Spinal cord (tissue), 10 donors: Measurements from ENCODE around the gene IL1RAPL1. TPM values are rescaled to one million over a fixed set of nuclear protein-coding genes. Genes with fewer than 3 reads are reported as not detected.

Experiments
- DNase-seq, 6 donors: peaks; one replicate each; pipeline versions ENCODE4 v3.0.0 to v3.0.0-alpha.2; 2013 to 2015; ENCODE audit warnings: low spot score in 6 of 6, low read depth in 4 of 6
- H3K27ac ChIP-seq: one replicate; pipeline ENCODE4 v1.5.1; 2013; ENCODE audit warnings: low read depth, low read length, control low read depth
- H3K27me3 ChIP-seq: one replicate; pipeline ENCODE4 v1.6.1; 2013; ENCODE audit warnings: low read length; ENCODE audit not compliant: control insufficient read depth, insufficient read depth
- H3K36me3 ChIP-seq: one replicate; pipeline ENCODE4 v1.6.1; 2013; ENCODE audit warnings: low read length; ENCODE audit not compliant: control insufficient read depth, insufficient read depth
- H3K4me1 ChIP-seq: one replicate; pipeline ENCODE4 v1.6.1; 2013; ENCODE audit warnings: low read length; ENCODE audit not compliant: control insufficient read depth, insufficient read depth
- H3K4me3 ChIP-seq: one replicate; pipeline ENCODE4 v1.5.1; 2013; ENCODE audit warnings: low read depth, low read length, control low read depth
- H3K9me3 ChIP-seq: one replicate; pipeline ENCODE4 v1.6.1; 2013; ENCODE audit warnings: low read length; ENCODE audit not compliant: control insufficient read depth, insufficient read depth
- WGBS: methylation state at CpG from one replicate; pipeline ENCODE4 v1.1.5; 2013; ENCODE audit warnings: missing lambda C conversion rate; ENCODE audit not compliant: insufficient coverage; 5-methylcytosine and 5-hydroxymethylcytosine counted together
- polyA plus RNA-seq, 2 donors: library from polyadenylated mRNA; unstranded; fragments of 120-200 nt; gene quantifications; one replicate each; pipeline ENCODE4 v1.2.1, GENCODE V29; 2013; ENCODE audit not compliant: insufficient read length in 2 of 2
- total RNA-seq, 2 donors: library from RNA; depleted of rRNA in 1 of 2; stranded (reverse); fragments of 120-200 nt in 1 of 2; fragments of >200 nt in 1 of 2; gene quantifications; one replicate each; pipeline versions ENCODE4 v1.2.3 to v1.2.4, GENCODE V29; 2013 to 2014
- donor health status: healthy.

Gene IL1RAPL1
- total and polyA plus RNA-seq, 4 donors = 2.3 to 24.5 (median 7.0) TPM

GRCh38 chrX:28960063-28960462, 372.8 kb downstream of the IL1RAPL1 start:
- no CpG with 5 or more reads among the region's 4 CpGs for WGBS
- Histone ChIP-seq H3K36me3 (no peaks in the 10 kb centered on the region), H3K9me3 (no peaks in the 10 kb centered on the region), H3K27ac (no peak overlapping the region), H3K4me1 (no peaks in the 10 kb centered on the region), H3K4me3 (no peak overlapping the region), H3K27me3 (no peaks in the 10 kb centered on the region)
- DNase-seq = no peak

DNA sequence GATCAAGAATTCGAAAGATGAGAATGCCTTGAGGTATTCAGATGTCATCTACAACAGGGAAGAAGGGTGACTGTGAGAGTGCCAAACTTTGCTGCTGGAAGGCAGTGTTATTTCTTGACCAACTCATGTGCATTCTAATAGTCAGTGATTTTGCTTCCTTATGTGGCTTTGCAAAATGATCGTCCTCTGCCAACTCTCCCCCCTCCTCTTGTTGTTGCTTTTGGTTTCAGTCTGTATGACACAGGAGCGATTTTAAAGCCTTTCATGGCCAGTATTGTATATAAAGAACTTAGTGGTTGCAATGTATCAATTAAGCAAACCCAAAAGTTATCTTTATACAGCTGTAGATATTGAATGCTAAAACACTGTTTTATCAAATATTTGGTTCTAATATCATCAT, 379.1 kb downstream of the IL1RAPL1 start:
- no peak overlapping the region for H3K27ac ChIP-seq
- no peaks in the 10 kb centered on the region for H3K9me3 ChIP-seq
- H3K36me3 ChIP-seq = no peaks in the 10 kb centered on the region
- no peak overlapping the region for H3K4me3 ChIP-seq
- WGBS = no CpG with 5 or more reads among the region's 3 CpGs
- DNase-seq = peak in 1 of 6 donors; percentile 4
- no peaks in the 10 kb centered on the region for H3K27me3 ChIP-seq
- no peaks in the 10 kb centered on the region for H3K4me1 ChIP-seq

DNA sequence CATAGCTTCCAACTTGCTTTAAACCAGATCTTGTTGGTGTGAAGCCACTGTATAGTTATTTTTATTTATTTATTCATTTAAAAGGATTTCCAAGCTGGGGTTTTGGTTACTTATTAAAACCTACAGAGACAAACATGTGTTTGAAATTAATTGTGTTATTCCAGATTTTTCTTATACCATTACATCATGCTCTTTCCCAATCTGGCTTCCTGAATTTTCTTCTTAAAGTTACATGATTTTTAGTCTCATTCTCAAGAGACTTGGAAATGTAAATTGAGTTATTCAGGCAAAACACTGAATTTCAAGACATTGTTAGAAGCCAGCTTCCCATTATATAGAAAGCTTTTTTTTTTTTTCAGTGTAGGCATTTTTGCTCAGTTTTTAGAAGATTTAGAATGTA, 381.9 kb downstream of the IL1RAPL1 start:
- Histone ChIP-seq H3K27me3 (no peaks in the 10 kb centered on the region), H3K27ac (no peak overlapping the region), H3K36me3 (no peaks in the 10 kb centered on the region), H3K4me1 (no peaks in the 10 kb centered on the region), H3K9me3 (no peaks in the 10 kb centered on the region), H3K4me3 (no peak overlapping the region)
- DNase-seq = no peak

GRCh38 chrX:28979877-28980276, 392.6 kb downstream of the IL1RAPL1 start:
- DNase-seq = peak in 1 of 6 donors; percentile 12
- H3K4me3 ChIP-seq = no peak overlapping the region
- no peaks in the 10 kb centered on the region for H3K9me3 ChIP-seq
- WGBS = 73% methylated on average over 1 of the region's 1 CpG
- no peaks in the 10 kb centered on the region for H3K4me1 ChIP-seq
- H3K36me3 ChIP-seq = no peaks in the 10 kb centered on the region
- H3K27ac ChIP-seq = no peak overlapping the region
- H3K27me3 ChIP-seq = no peaks in the 10 kb centered on the region

DNA sequence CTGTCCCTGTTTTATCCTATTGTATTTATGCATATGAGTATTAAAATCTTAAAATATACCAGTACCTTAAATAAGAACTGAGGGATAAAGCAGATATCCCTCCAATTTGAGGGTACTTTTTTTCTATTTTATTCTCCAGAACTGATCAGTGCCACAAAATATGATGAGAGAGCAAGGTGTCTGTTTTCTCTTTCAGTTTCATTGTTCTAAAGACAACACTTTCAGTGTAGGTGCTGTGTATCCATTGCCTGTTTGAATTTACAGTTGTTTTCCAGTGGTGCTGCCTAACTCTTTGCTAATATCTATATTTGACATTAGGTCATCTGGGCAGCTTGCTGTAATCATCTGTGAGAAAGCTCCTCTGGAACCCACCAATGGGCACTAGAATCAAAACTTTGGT, 394.7 kb downstream of the IL1RAPL1 start:
- no peak for DNase-seq
- Histone ChIP-seq H3K4me3 (no peak overlapping the region), H3K36me3 (no peaks in the 10 kb centered on the region), H3K4me1 (no peaks in the 10 kb centered on the region), H3K27ac (no peak overlapping the region), H3K9me3 (no peaks in the 10 kb centered on the region), H3K27me3 (no peaks in the 10 kb centered on the region)

DNA sequence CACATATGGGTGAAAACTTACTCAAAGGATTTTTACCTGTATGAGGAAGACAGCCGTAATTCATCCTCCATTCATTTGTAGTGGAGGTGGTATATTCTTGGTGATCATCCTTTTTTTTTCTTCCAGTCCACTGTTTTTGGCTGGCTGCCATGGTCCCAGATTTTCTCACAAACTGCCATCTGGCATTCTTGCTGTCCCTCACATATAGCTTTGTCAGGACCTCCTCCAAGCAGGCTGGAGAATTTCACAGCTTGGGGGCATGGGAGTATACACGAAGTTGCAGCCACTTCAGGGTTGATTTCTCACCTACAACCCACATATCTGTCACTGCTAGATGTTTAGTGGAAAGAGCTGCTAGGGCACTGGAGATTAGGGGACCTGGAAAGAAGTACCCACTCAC, 401.0 kb downstream of the IL1RAPL1 start:
- Histone ChIP-seq H3K27ac (no peak overlapping the region), H3K36me3 (no peaks in the 10 kb centered on the region), H3K27me3 (no peaks in the 10 kb centered on the region), H3K4me1 (no peaks in the 10 kb centered on the region), H3K4me3 (no peak overlapping the region), H3K9me3 (no peaks in the 10 kb centered on the region)
- peak in 2 of 6 donors; percentile 69 for DNase-seq
- no CpG with 5 or more reads among the region's 2 CpGs for WGBS

- no peak overlapping the region for H3K4me3 ChIP-seq
- H3K36me3 ChIP-seq = no peaks in the 10 kb centered on the region
- H3K27me3 ChIP-seq = no peaks in the 10 kb centered on the region
- H3K4me1 ChIP-seq = no peaks in the 10 kb centered on the region
- H3K9me3 ChIP-seq = no peaks in the 10 kb centered on the region
- no CpG with 5 or more reads among the region's 1 CpG for WGBS
- peak in 2 of 6 donors; percentile 31 to 40 for DNase-seq
- peak overlapping the region; percentile 61 for H3K27ac ChIP-seq
These were observed 410.6 kb downstream of the IL1RAPL1 start for GRCh38 chrX:28997706-28998463.

GRCh38 chrX:28998609-28999135, 411.4 kb downstream of the IL1RAPL1 start:
- Histone ChIP-seq H3K4me3 (no peak overlapping the region), H3K27me3 (no peaks in the 10 kb centered on the region), H3K27ac (peak overlapping the region; percentile 44), H3K4me1 (no peaks in the 10 kb centered on the region), H3K9me3 (no peaks in the 10 kb centered on the region), H3K36me3 (no peaks in the 10 kb centered on the region)
- WGBS = no CpG with 5 or more reads among the region's 3 CpGs
- peak in 1 of 6 donors; percentile 53 for DNase-seq

GRCh38 chrX:29012867-29013266, 425.6 kb downstream of the IL1RAPL1 start:
- H3K4me1 ChIP-seq = no peaks in the 10 kb centered on the region
- DNase-seq = no peak
- H3K27ac ChIP-seq = no peak overlapping the region
- no peaks in the 10 kb centered on the region for H3K27me3 ChIP-seq
- H3K36me3 ChIP-seq = no peaks in the 10 kb centered on the region
- H3K4me3 ChIP-seq = no peak overlapping the region
- H3K9me3 ChIP-seq = peaks cover 2% of the 10 kb centered on the region

GRCh38 chrX:29023207-29023606, 436.0 kb downstream of the IL1RAPL1 start:
- H3K9me3 ChIP-seq = no peaks in the 10 kb centered on the region
- no peak overlapping the region for H3K4me3 ChIP-seq
- DNase-seq = peak in 1 of 6 donors; percentile 5

More at GRCh38 chrX:29023207-29023606, 436.0 kb downstream of the IL1RAPL1 start:
- no peaks in the 10 kb centered on the region for H3K36me3 ChIP-seq
- H3K27ac ChIP-seq = no peak overlapping the region
- no peaks in the 10 kb centered on the region for H3K27me3 ChIP-seq
- no peaks in the 10 kb centered on the region for H3K4me1 ChIP-seq
